NB4 (cell line): ENCODE data around the gene RNF157.

Experiments
- POLR2A ChIP-seq: IDR thresholded peaks from 2 replicates; pipeline ENCODE4 v1.6.1; 2011; ENCODE audit warnings: mild to moderate bottlenecking; ENCODE audit not compliant: insufficient read length; ENCODE audit errors: extremely low read depth
- TF ChIP-seq, protein P1 (sequence below): IDR thresholded peaks from one replicate; pipeline ENCODE4 v1.5.1; 2012; ENCODE audit warnings: low read depth, low read length

DNA sequence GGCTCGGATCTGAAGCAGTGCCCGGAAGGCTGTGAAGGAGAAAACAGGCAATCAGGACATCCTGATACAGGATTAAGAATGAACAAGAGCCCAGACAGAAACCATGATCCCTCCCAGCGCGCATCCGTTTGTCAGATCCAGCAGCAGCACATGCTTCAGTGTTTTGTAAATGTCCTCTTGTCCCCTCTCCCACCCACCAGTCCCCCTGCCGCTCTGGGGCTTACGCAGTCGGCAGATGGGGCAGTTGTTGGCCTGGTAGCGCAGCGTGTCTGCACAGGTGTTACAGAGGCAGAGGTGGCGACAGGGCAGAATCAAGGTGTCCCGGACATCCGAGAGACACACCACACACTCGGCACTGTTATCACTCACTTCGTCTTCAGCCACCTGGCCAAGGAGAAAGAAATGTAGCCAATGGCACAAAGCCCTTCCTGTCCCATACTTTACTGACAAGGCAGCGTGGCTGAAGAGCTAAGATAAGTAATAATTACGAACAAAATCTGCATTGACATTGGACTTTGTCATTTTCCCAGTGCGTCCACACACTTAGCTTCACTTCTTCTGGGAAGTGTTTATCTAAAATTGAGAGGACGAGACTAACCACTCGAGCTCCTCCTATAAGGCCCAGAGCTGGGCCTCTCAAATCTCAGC lies 78.5 kb downstream of the RNF157 start:
- TF ChIP-seq, protein P1, sequence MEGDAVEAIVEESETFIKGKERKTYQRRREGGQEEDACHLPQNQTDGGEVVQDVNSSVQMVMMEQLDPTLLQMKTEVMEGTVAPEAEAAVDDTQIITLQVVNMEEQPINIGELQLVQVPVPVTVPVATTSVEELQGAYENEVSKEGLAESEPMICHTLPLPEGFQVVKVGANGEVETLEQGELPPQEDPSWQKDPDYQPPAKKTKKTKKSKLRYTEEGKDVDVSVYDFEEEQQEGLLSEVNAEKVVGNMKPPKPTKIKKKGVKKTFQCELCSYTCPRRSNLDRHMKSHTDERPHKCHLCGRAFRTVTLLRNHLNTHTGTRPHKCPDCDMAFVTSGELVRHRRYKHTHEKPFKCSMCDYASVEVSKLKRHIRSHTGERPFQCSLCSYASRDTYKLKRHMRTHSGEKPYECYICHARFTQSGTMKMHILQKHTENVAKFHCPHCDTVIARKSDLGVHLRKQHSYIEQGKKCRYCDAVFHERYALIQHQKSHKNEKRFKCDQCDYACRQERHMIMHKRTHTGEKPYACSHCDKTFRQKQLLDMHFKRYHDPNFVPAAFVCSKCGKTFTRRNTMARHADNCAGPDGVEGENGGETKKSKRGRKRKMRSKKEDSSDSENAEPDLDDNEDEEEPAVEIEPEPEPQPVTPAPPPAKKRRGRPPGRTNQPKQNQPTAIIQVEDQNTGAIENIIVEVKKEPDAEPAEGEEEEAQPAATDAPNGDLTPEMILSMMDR = no peak
- no peak for TF ChIP-seq POLR2A
